Endothelial cell of umbilical vein (primary cell): ENCODE data around the gene PBXIP1. TPM values are rescaled to one million over a fixed set of nuclear protein-coding genes. Genes with fewer than 3 reads are reported as not detected.

ENCODE experiments used
- BruUV-seq: library from RNA; stranded (reverse); fragments of 400-500 nt; replicated peaks from 2 replicates; lab custom pipeline; 2021; lab: Mats Ljungman, UMichigan
- CTCF ChIA-PET: fragments of 300-600, 350-600 bp; sonication (Branson Sonifier 250); formaldehyde crosslinking; loops from one replicate; lab custom pipeline; 2021; ENCODE audit warnings: antibody characterized with exemption, inconsistent platforms; lab: Charles Lee
- POLR2A ChIA-PET: fragments of 300-600, 350-600 bp; sonication (Branson Sonifier 250); formaldehyde crosslinking; loops from one replicate; lab custom pipeline; 2021; ENCODE audit warnings: antibody characterized with exemption, inconsistent platforms; lab: Charles Lee
- DNase-seq: peaks from one replicate; pipeline ENCODE4 v3.0.0-alpha.2; 2011; ENCODE audit warnings: low read depth, low spot score
- FAIRE-seq: peaks from 2 replicates; lab custom pipeline; 2011; peaks lifted over from hg19 to GRCh38; lab: Jason Lieb, UNC
- H2AFZ ChIP-seq: 2 replicates; pipeline ENCODE4 v1.6.0; 2012; ENCODE audit warnings: low read depth, low read length, control low read depth, inconsistent platforms
- H3K27ac ChIP-seq: 2 replicates; pipeline ENCODE4 v1.5.1; 2011; ENCODE audit warnings: low read depth, mild to moderate bottlenecking, control low read depth, low read length, moderate library complexity; ENCODE audit not compliant: insufficient read depth
- H3K27me3 ChIP-seq, 2 experiments: 2 replicates each; pipeline versions ENCODE4 v1.6.0 to v1.6.1; 2011; ENCODE audit warnings: low read length in 2 of 2, mixed read lengths in 1 of 2; ENCODE audit not compliant: control insufficient read depth in 2 of 2, insufficient read depth in 2 of 2
- H3K36me3 ChIP-seq, 2 experiments: 2 replicates in 1 of 2; 3 replicates in 1 of 2; pipeline ENCODE4 v1.5.1; 2011; ENCODE audit warnings: low read length in 2 of 2, mild to moderate bottlenecking in 1 of 2, moderate library complexity in 1 of 2; ENCODE audit not compliant: control insufficient read depth in 2 of 2, insufficient read depth in 2 of 2; ENCODE audit errors: extremely low read depth in 1 of 2
- H3K4me1 ChIP-seq: 3 replicates; pipeline ENCODE4 v1.5.1; 2011; ENCODE audit warnings: mild to moderate bottlenecking, low read length; ENCODE audit not compliant: control insufficient read depth, insufficient read depth; ENCODE audit errors: extremely low read depth
- H3K4me2 ChIP-seq: 2 replicates; pipeline ENCODE4 v1.6.1; 2011; ENCODE audit warnings: low read length, control low read depth, mixed read lengths; ENCODE audit not compliant: insufficient read depth
- H3K4me3 ChIP-seq, 3 experiments: fragments of 200-600 bp in 1 of 3; sonication (generic), shearing (Covaris generic) in 1 of 3; replicated peaks in 1 of 3; 2 replicates each; pipeline ENCODE4 v1.5.1; 2011 to 2016; ENCODE audit warnings: control low read depth in 3 of 3, low read length in 3 of 3, mild to moderate bottlenecking in 2 of 3, inconsistent platforms in 1 of 3, low read depth in 1 of 3, moderate library complexity in 1 of 3; ENCODE audit not compliant: insufficient read depth in 1 of 3
- H3K79me2 ChIP-seq: 2 replicates; pipeline ENCODE4 v1.6.0; 2012; ENCODE audit warnings: low read length, inconsistent platforms; ENCODE audit not compliant: control insufficient read depth, insufficient read depth
- H3K9ac ChIP-seq: replicated peaks from 2 replicates; pipeline ENCODE3; 2011; ENCODE audit warnings: low read length, control low read depth; ENCODE audit not compliant: insufficient read depth; ENCODE audit errors: extremely low read depth
- H3K9me1 ChIP-seq: replicated peaks from 3 replicates; pipeline ENCODE4 v1.6.0; 2011; ENCODE audit warnings: mild to moderate bottlenecking, low read length; ENCODE audit not compliant: control insufficient read depth, insufficient read depth; ENCODE audit errors: extremely low read depth
- H3K9me3 ChIP-seq: replicated peaks from 2 replicates; pipeline ENCODE4 v1.5.1; 2012; ENCODE audit warnings: low read length, inconsistent platforms; ENCODE audit not compliant: control insufficient read depth, insufficient read depth
- H4K20me1 ChIP-seq: replicated peaks from 2 replicates; pipeline ENCODE3; 2011; ENCODE audit warnings: mild to moderate bottlenecking, low read length; ENCODE audit not compliant: control insufficient read depth, insufficient read depth; ENCODE audit errors: extremely low read depth
- CTCF ChIP-seq, 2 donors: IDR thresholded peaks; 1 replicate in 1 of 2; 2 replicates in 1 of 2; pipeline ENCODE4 v1.5.1; 2011; ENCODE audit warnings: low read length in 2 of 2, mild to moderate bottlenecking in 2 of 2, moderate library complexity in 2 of 2, control low read depth in 1 of 2, inconsistent platforms in 1 of 2, low read depth in 1 of 2; ENCODE audit not compliant: insufficient read depth in 1 of 2; ENCODE audit errors: extremely low read depth in 1 of 2
- EZH2 ChIP-seq: IDR thresholded peaks from 2 replicates; pipeline ENCODE4 v1.6.1; 2012; ENCODE audit warnings: borderline replicate concordance, low read depth, mild to moderate bottlenecking, moderate library complexity, low read length, inconsistent platforms; ENCODE audit not compliant: severe bottlenecking
- FOS ChIP-seq: IDR thresholded peaks from 2 replicates; pipeline ENCODE4 v1.6.1; 2011; ENCODE audit warnings: mild to moderate bottlenecking, low read length, moderate library complexity, borderline replicate concordance; ENCODE audit not compliant: insufficient read depth
- GATA2 ChIP-seq: IDR thresholded peaks from 2 replicates; pipeline ENCODE4 v1.7.0; 2011; ENCODE audit warnings: low read depth, mild to moderate bottlenecking, moderate library complexity, mixed read lengths, low read length; ENCODE audit not compliant: insufficient read length, insufficient read depth
- JUN ChIP-seq: IDR thresholded peaks from 2 replicates; pipeline ENCODE4 v1.6.1; 2011; ENCODE audit warnings: borderline replicate concordance, low read depth; ENCODE audit not compliant: insufficient read length, insufficient read depth
- MAX ChIP-seq: IDR thresholded peaks from 2 replicates; pipeline ENCODE4 v1.6.1; 2011; ENCODE audit not compliant: insufficient read depth, insufficient read length
- MYC ChIP-seq: IDR thresholded peaks from one replicate; pipeline ENCODE4 v1.6.1; 2011; ENCODE audit warnings: mild to moderate bottlenecking, low read depth, low read length
- POLR2A ChIP-seq: IDR thresholded peaks from 2 replicates; pipeline ENCODE4 v1.6.1; 2012; ENCODE audit warnings: low read depth, mild to moderate bottlenecking, control low read depth, low read length
- POLR2AphosphoS5 ChIP-seq: IDR thresholded peaks from 2 replicates; pipeline ENCODE4 v1.6.1; 2012; ENCODE audit warnings: low read depth, mild to moderate bottlenecking, control low read depth, low read length, moderate library complexity; ENCODE audit not compliant: insufficient read depth
- dilution Hi-C: fragments of 300-500 bp; cut with MboI; formaldehyde crosslinking; loops from one replicate; pipeline ENCODE4 v1.15.0; 2019; ENCODE audit warnings: low sequenced_read_pairs; ENCODE audit not compliant: extremely low pct_ligation_motif_present
- intact Hi-C: fragments of 100-400 bp; cut with micrococcal nuclease; formaldehyde crosslinking; loops from one replicate; pipeline ENCODE4 v1.10.0; 2022
- polyA plus RNA-seq, 4 experiments: library from polyadenylated mRNA; depleted of rRNA in 3 of 4; stranded (reverse) in 3 of 4; unstranded in 1 of 4; fragments of >200 nt; gene quantifications; 2 replicates each; pipeline versions ENCODE4 v1.2.1 to v1.2.3, GENCODE V29; 2011 to 2012; ENCODE audit warnings: missing spikeins in 1 of 4
- total RNA-seq: library from RNA; stranded (reverse); gene quantifications from 2 replicates; pipeline ENCODE4 v1.2.3, GENCODE V29; 2021

Gene PBXIP1
- total and polyA plus RNA-seq, 2 donors (not counting 3 experiments of a cell fraction or from before 2014, with no cell fraction given), result 49.4 to 54.7 TPM

DNA sequence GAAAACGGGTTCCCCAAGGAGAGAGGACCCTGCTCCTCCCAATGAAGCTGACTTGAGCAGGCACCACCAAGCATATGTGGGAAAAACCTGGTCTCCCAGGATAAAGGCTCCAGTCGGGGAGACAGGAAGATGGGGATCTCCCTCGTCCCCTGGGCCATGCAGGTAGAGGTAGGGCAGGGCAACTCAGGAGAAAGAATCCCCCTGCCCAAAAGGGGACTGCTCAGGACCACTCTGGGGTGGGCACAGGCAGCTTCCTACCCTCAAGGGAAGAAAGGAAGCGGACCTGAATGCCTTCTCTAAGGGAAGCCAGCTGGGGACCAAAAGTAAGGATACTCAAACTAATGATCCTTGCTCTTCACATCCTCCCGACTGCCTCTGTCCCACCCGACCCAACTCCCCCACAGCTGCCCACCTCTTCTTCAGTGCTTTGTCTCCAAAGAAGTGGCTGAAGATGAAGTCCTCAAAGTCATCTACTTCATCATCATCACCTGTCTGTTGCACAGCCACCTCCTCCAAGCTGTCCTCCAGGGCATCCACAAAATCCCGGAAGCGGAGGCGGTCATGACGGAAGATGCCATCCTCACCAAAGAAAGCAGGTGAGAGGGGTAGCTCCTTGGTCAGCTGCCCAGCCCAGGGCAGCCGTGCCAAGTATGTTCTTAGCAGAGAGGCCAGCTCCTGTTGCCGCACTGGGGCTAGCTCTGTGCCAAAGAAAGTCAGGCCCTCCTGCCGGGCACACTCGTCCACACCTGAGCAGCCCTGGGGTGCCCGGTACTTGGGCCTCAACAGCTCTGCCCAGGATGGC lies 10.5 kb downstream of the PBXIP1 start:
- Histone ChIP-seq H3K9ac (no peak overlapping the region), H3K36me3 (peaks cover 0 to 25% of the 10 kb centered on the region in 2 experiments), H2AFZ (no peak overlapping the region), H4K20me1 (no peaks in the 10 kb centered on the region), H3K4me1 (no peaks in the 10 kb centered on the region), H3K4me2 (no peak overlapping the region), H3K79me2 (no peaks in the 10 kb centered on the region), H3K27me3 (no peaks in the 10 kb centered on the region), H3K9me1 (no peaks in the 10 kb centered on the region), H3K27ac (no peak overlapping the region), H3K4me3 (no peak overlapping the region), H3K9me3 (no peaks in the 10 kb centered on the region)
- dilution Hi-C loops, result no loop called here
- TF ChIP-seq EZH2 (no peak), MAX (no peak), JUN (no peak), POLR2A (no peak), FOS (no peak), CTCF (IDR thresholded peaks at IDR 0.05; ENCODE audit: extremely low read depth in 1 of 2, insufficient read depth in 1 of 2, low read depth in 1 of 2, low read length in 2 of 2) (no peak), MYC (no peak), POLR2AphosphoS5 (no peak), GATA2 (no peak)
- intact Hi-C loops, result no loop called here
- CTCF ChIA-PET, result interaction anchor here (0.8 to 3.4 kb wide), 7 partner anchors 7 to 114 kb away, joined by 3 to 19 read pairs (median 3); partner anchors contain the start of gene PMVK
- FAIRE-seq, result no peak
- POLR2A ChIA-PET, result interaction anchor here (0.6 kb wide), 1 partner anchor 320 kb away, joined by 3 read pairs; no protein-coding TSS in a partner anchor
- no TSS peak for BruUV-seq
- DNase-seq, result no peak
